ENCODE measurements around the gene PCED1B. TPM values are rescaled to one million over a fixed set of nuclear protein-coding genes. Genes with fewer than 3 reads are reported as not detected.
A peak's percentile ranks its signal among the peaks of the same experiment; 100 is the strongest.

Gene PCED1B
- total RNA-seq, 2 donors from 2014 or later, result 2.5 to 7.0 TPM

DNA sequence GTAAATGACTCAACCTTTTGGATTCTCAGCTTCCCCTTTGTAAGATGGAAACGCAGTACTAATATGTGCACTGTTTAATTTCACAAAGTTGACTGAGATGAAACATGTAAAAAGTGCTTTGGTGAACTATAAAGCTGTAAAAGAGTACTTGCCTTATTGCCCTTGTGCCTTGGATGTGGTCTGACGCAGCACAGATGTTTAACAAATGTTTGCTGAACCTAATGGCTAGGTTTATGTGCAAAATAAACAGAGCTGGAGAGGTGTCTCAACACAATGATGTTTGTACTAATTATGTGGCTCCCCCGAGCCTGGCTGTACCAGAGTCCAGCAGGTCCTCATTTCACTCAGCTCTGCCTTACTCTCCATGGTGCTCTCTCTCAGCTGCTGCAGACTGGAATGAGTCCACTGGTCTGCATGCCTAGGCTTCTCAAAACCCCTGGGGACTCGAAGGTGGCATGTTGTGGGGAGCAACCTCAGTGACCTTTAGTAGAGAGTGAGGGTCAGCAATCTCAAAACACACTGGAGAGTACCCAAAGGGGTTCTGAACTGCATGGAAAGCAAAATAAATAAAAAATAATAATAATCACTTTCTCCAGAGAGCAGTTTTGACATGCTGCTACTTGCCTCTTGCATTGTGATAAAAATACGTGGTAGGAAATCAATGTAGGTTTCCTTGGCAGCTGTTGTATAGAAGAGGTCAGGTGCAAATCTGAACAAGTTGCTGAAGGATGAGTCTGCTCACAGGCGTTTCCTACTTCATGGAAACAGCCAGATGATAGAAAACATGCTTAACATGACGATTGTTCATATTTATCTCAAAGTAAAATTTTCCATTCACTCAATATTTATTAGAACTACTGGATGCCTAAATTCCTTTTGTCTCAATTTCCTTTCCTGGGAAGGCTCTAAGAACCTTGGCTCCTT lies 8.9 kb downstream of the PCED1B start:
- DNase-seq, result no peak
- Mint-ChIP-seq H3K4me3 (no peak overlapping the region), H3K36me3 (ENCODE audit: low read depth) (no peaks in the 10 kb centered on the region), H3K27me3 (ENCODE audit: insufficient read depth) (no peaks in the 10 kb centered on the region), H3K4me1 (peaks cover 35% of the 10 kb centered on the region), H3K27ac (peak overlapping the region; percentile 35), H3K9me3 (no peaks in the 10 kb centered on the region)
- no peaks in the 10 kb centered on the region for H3K36me3 ChIP-seq (ENCODE audit: control insufficient read depth, insufficient read depth, low read length)
- no peaks in the 10 kb centered on the region for H3K27me3 ChIP-seq (ENCODE audit: control insufficient read depth, insufficient read depth, low read length, poor library complexity, severe bottlenecking)
- no peak overlapping the region for H3K4me3 ChIP-seq (ENCODE audit: low read length)
- no peak for TF ChIP-seq CTCF (conservative IDR thresholded peaks at IDR 0.05)
- H3K9me3 ChIP-seq (ENCODE audit: control insufficient read depth, low read length), result no peaks in the 10 kb centered on the region
- H3K4me1 ChIP-seq (ENCODE audit: control insufficient read depth, insufficient read depth, low read length), result peaks cover 12% of the 10 kb centered on the region
- H3K27ac ChIP-seq (ENCODE audit: low read depth, low read length), result no peak overlapping the region
- 88 to 90% methylated on average over 3 to 7 of the region's 7 CpGs for WGBS, 2 experiments (ENCODE audit: insufficient coverage in 1 of 2, insufficient read length in 1 of 2)
- H3K9ac ChIP-seq (ENCODE audit: extremely low read depth, low read length, poor library complexity, severe bottlenecking), result no peak overlapping the region

DNA sequence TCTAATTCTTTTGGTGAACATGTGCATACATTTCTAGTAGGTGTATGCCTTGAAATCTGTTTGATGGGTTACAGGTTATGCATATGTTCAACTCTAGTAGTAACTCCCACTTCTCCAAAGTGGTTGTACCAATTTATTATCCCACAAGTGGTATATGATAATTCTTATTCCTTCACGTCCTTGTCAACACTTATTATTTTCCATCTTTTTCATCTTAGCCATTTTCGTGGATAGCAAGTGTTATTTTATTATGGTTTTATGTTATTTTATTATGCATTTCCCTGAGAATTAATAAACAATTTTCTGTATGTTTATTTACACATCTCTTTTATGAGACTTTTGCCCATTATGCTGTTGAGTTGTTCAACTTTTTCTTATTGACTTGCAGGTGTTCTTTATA lies 11.6 kb downstream of the PCED1B start:
- no peak for DNase-seq
- no peaks in the 10 kb centered on the region for H3K36me3 ChIP-seq (ENCODE audit: control insufficient read depth, insufficient read depth, low read length)
- TF ChIP-seq CTCF (conservative IDR thresholded peaks at IDR 0.05), result no peak
- WGBS, 2 experiments (ENCODE audit: insufficient coverage in 1 of 2, insufficient read length in 1 of 2), result 75% methylated on average over 1 of the region's 2 CpGs; no CpG with 5 or more reads in 1 of the 2 experiments
- Mint-ChIP-seq H3K27ac (no peak overlapping the region), H3K9me3 (no peaks in the 10 kb centered on the region), H3K4me1 (peaks cover 14% of the 10 kb centered on the region), H3K4me3 (no peak overlapping the region), H3K36me3 (ENCODE audit: low read depth) (no peaks in the 10 kb centered on the region), H3K27me3 (ENCODE audit: insufficient read depth) (no peaks in the 10 kb centered on the region)
- H3K9ac ChIP-seq (ENCODE audit: extremely low read depth, low read length, poor library complexity, severe bottlenecking), result no peak overlapping the region
- no peak overlapping the region for H3K27ac ChIP-seq (ENCODE audit: low read depth, low read length)
- peaks cover under 1% of the 10 kb centered on the region for H3K4me1 ChIP-seq (ENCODE audit: control insufficient read depth, insufficient read depth, low read length)
- H3K27me3 ChIP-seq (ENCODE audit: control insufficient read depth, insufficient read depth, low read length, poor library complexity, severe bottlenecking), result no peaks in the 10 kb centered on the region
- H3K4me3 ChIP-seq (ENCODE audit: low read length), result no peak overlapping the region
- H3K9me3 ChIP-seq (ENCODE audit: control insufficient read depth, low read length), result no peaks in the 10 kb centered on the region

GRCh38 chr12:47094804-47095203 lies 15.4 kb downstream of the PCED1B start:
- Mint-ChIP-seq H3K27ac (no peak overlapping the region), H3K36me3 (ENCODE audit: low read depth) (no peaks in the 10 kb centered on the region)
- H3K9ac ChIP-seq (ENCODE audit: extremely low read depth, low read length, poor library complexity, severe bottlenecking), result no peak overlapping the region

More at GRCh38 chr12:47094804-47095203, 15.4 kb downstream of the PCED1B start:
- Mint-ChIP-seq H3K27me3 (ENCODE audit: insufficient read depth) (no peaks in the 10 kb centered on the region), H3K4me1 (no peaks in the 10 kb centered on the region), H3K9me3 (no peaks in the 10 kb centered on the region), H3K4me3 (no peak overlapping the region)
- H3K9me3 ChIP-seq (ENCODE audit: control insufficient read depth, low read length), result no peaks in the 10 kb centered on the region
- H3K36me3 ChIP-seq (ENCODE audit: control insufficient read depth, insufficient read depth, low read length), result no peaks in the 10 kb centered on the region
- WGBS, 2 experiments (ENCODE audit: insufficient coverage in 1 of 2, insufficient read length in 1 of 2), result 80 to 91% methylated on average over 1 to 4 of the region's 4 CpGs
- H3K4me1 ChIP-seq (ENCODE audit: control insufficient read depth, insufficient read depth, low read length), result no peaks in the 10 kb centered on the region
- H3K4me3 ChIP-seq (ENCODE audit: low read length), result no peak overlapping the region
- DNase-seq, result no peak
- H3K27me3 ChIP-seq (ENCODE audit: control insufficient read depth, insufficient read depth, low read length, poor library complexity, severe bottlenecking), result no peaks in the 10 kb centered on the region
- H3K27ac ChIP-seq (ENCODE audit: low read depth, low read length), result no peak overlapping the region
- no peak for TF ChIP-seq CTCF (conservative IDR thresholded peaks at IDR 0.05)

All from endodermal cell (in vitro differentiated cells).